Measurements from ENCODE around the gene UGCG. TPM values are rescaled to one million over a fixed set of nuclear protein-coding genes. Genes with fewer than 3 reads are reported as not detected.

The UGCG gene
- total and polyA plus RNA-seq, 2 of the 4 experiments (the other 2 are of a cell fraction), result 84.2 to 104 TPM

DNA sequence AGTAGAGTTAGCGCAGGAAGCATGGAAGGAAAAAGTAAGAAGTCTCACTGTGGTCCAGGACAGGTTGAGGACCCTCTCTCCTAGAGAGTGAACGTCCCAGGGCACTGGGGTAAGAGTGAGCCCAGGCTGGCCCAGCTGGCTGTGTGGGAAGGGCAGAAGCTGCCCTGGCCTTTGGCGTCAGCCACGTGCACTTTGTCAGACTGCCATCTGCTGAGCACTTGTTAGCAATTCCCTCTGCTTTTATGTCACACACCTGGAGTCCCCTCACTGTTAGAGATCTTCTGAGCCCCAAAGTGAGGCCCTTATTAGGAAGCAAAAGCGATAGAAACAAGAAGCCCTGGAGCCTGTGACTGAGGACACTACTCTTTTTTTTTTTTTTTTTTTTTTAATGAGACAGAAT, 79.1 kb downstream of the UGCG start:
- no peaks in the 10 kb centered on the region for H3K27me3 ChIP-seq (ENCODE audit: control insufficient read depth, insufficient read depth, low read length)
- no peak overlapping the region for H3K56ac ChIP-seq (ENCODE audit: extremely low read depth, insufficient read depth, low read length)
- POLR2A ChIA-PET (ENCODE audit: unreplicated experiment), result interaction anchor here (0.7 kb wide), 1 partner anchor 19 kb away, joined by 6 read pairs; no protein-coding TSS in a partner anchor
- BruUV-seq (replicated peaks), result no TSS peak
- peaks cover 3% of the 10 kb centered on the region for H3K4me1 ChIP-seq (ENCODE audit: control insufficient read depth, insufficient read depth, low read length)
- H3K4ac ChIP-seq (ENCODE audit: low read depth, low read length), result peak overlapping the region; percentile 36; the same call in 1 of the 2 replicates
- intact Hi-C loops (cut with micrococcal nuclease), result no loop called here
- H2AK9ac ChIP-seq (replicated peaks; ENCODE audit: low read depth, low read length, poor library complexity), result no peak overlapping the region
- TF ChIP-seq, protein P1, sequence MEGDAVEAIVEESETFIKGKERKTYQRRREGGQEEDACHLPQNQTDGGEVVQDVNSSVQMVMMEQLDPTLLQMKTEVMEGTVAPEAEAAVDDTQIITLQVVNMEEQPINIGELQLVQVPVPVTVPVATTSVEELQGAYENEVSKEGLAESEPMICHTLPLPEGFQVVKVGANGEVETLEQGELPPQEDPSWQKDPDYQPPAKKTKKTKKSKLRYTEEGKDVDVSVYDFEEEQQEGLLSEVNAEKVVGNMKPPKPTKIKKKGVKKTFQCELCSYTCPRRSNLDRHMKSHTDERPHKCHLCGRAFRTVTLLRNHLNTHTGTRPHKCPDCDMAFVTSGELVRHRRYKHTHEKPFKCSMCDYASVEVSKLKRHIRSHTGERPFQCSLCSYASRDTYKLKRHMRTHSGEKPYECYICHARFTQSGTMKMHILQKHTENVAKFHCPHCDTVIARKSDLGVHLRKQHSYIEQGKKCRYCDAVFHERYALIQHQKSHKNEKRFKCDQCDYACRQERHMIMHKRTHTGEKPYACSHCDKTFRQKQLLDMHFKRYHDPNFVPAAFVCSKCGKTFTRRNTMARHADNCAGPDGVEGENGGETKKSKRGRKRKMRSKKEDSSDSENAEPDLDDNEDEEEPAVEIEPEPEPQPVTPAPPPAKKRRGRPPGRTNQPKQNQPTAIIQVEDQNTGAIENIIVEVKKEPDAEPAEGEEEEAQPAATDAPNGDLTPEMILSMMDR (conservative IDR thresholded peaks at IDR 0.05; ENCODE audit: low read depth, low read length), result no peak
- TF ChIP-seq NFE2L2 (IDR thresholded peaks at IDR 0.05; ENCODE audit: low read depth, low read length) (no peak), RFX5 (IDR thresholded peaks at IDR 0.05; ENCODE audit: low read depth, low read length) (no peak)
- DNase-seq (no peak), ATAC-seq (ENCODE audit: low read depth) (no peak)
- H3K9me1 ChIP-seq (ENCODE audit: insufficient read depth, low read length), result peaks cover 4% of the 10 kb centered on the region; the same call in 1 of the 2 replicates
- no peaks in the 10 kb centered on the region for H3K36me3 ChIP-seq (ENCODE audit: control insufficient read depth, insufficient read depth, low read length)
- H3K9ac ChIP-seq (ENCODE audit: low read depth, low read length), result no peak overlapping the region
- no peak overlapping the region for H2AFZ ChIP-seq (replicated peaks; ENCODE audit: low read length, poor library complexity)
- dilution Hi-C loops (cut with HindIII; ENCODE audit: low sequenced_read_pairs, unreplicated experiment), result no loop called here
- CTCF ChIA-PET, result no interaction called here
- no peaks in the 10 kb centered on the region for H3K9me3 ChIP-seq (ENCODE audit: control insufficient read depth, insufficient read depth, low read length)
- no peak overlapping the region for H4K5ac ChIP-seq (ENCODE audit: low read depth, low read length)
- no peak overlapping the region for H2BK5ac ChIP-seq (ENCODE audit: low read depth, low read length, poor library complexity, severe bottlenecking)
- H4K8ac ChIP-seq (ENCODE audit: low read depth in 2 of 2, low read length in 2 of 2), result no peak overlapping the region
- no peak overlapping the region for H4K91ac ChIP-seq (ENCODE audit: insufficient read depth, low read depth, low read length)
- H2AK5ac ChIP-seq (ENCODE audit: low read depth, low read length), result 0 out of 2 replicates have a peak overlapping the region, but pooled peaks have one; percentile 3
- no peak overlapping the region for H3K4me2 ChIP-seq (ENCODE audit: low read depth, low read length)
- H2BK120ac ChIP-seq (ENCODE audit: low read depth, low read length), result peak overlapping the region; percentile 12
- 0 out of 2 replicates have a peak overlapping the region, but pooled peaks have one; percentile 1 for H3K14ac ChIP-seq (replicated peaks; ENCODE audit: low read depth, low read length)
- H3K23ac ChIP-seq (ENCODE audit: low read depth, low read length), result no peak overlapping the region
- WGBS, 2 experiments (ENCODE audit: extremely low coverage in 2 of 2, insufficient read length in 1 of 2), result 90% methylated on average over 2 of the region's 5 CpGs; no CpG with 5 or more reads in 1 of the 2 experiments
- H3K18ac ChIP-seq (ENCODE audit: low read depth, low read length), result no peak overlapping the region; the same call in 1 of the 2 replicates
- H3K79me1 ChIP-seq (ENCODE audit: low read depth in 1 of 2, low read length in 2 of 2), result no peaks in the 10 kb centered on the region
- H2BK15ac ChIP-seq (ENCODE audit: low read depth, low read length), result no peak overlapping the region
- in situ Hi-C loops (cut with MboI; ENCODE audit: low sequenced_read_pairs), result no loop called here
- no peak overlapping the region for H3K27ac ChIP-seq (ENCODE audit: insufficient read depth, low read length)
- H3K4me3 ChIP-seq (ENCODE audit: insufficient read depth, low read depth, low read length), result no peak overlapping the region
- no peaks in the 10 kb centered on the region for H4K20me1 ChIP-seq (ENCODE audit: insufficient read depth, low read length)
- peak overlapping the region; percentile 18 for H2BK20ac ChIP-seq (ENCODE audit: low read depth, low read length)
